Measurements from ENCODE around the gene DNM1.

Gene DNM1

GRCh38 chr9:128249908-128250838 lies 47.0 kb downstream of the DNM1 start:
- in situ Hi-C loops (cut with MboI; ENCODE audit: low sequenced_read_pairs) = no loop called here

DNA sequence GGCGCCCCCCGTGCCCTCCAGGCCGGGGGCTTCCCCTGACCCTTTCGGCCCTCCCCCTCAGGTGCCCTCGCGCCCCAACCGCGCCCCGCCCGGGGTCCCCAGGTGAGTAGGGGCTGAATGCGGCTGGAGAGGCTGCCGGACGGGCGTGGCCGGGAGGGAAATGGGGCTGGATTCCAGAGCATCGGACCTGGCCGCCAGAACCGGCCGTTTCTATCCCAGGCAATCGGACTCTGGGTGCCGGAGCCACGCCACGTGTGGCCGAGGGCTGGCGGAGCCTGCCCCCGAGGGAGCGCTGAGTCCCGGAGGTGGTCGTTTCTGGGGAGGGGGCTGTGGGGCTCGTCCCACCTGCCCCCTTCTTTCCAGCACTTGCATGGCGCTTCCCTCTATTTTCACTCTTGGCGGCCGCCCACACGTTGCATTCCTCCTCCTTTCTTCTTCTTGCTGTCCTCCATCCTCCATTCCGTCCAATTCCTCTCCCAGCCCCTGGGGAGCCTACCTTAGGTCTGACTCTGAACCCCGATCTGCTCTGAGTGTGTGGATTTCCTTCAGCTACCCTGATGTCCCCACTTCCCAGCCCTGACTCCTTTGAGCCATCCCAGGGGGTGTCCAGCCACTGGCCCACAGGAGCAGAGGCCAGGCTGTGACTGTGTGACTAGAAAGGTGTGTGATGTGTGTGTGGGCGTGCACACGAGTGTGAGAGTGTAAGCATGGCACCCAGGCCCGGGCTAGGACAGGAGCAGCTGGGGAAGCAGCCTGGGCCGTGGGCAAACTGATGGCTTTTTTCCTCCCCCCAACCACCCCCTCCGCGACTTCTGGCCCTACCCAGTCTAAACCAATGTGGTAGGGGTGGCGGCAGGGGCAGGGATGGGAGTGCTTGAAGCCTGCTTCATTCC lies 47.9 kb downstream of the DNM1 start:
- in situ Hi-C loops (cut with MboI; ENCODE audit: low sequenced_read_pairs) = no loop called here

DNA sequence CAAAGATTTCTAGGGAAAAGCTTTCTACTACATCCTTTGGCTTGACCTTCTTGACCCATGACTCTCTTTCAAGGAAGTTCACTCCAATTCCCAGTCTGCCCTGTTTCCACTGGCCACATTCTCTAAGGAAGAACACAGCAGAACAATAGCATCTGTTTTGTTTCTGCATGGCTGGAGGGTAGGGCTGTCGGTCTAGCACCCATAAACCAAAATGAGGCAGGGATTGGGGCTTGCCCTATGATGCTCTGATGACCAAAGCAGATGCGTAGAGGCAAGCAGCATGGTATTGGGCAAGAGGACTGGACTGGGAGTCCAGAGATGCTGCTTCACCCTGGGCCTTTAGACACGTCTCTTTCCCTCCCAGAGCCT lies 48.5 kb downstream of the DNM1 start:
- in situ Hi-C loops (cut with MboI; ENCODE audit: low sequenced_read_pairs) = no loop called here

DNA sequence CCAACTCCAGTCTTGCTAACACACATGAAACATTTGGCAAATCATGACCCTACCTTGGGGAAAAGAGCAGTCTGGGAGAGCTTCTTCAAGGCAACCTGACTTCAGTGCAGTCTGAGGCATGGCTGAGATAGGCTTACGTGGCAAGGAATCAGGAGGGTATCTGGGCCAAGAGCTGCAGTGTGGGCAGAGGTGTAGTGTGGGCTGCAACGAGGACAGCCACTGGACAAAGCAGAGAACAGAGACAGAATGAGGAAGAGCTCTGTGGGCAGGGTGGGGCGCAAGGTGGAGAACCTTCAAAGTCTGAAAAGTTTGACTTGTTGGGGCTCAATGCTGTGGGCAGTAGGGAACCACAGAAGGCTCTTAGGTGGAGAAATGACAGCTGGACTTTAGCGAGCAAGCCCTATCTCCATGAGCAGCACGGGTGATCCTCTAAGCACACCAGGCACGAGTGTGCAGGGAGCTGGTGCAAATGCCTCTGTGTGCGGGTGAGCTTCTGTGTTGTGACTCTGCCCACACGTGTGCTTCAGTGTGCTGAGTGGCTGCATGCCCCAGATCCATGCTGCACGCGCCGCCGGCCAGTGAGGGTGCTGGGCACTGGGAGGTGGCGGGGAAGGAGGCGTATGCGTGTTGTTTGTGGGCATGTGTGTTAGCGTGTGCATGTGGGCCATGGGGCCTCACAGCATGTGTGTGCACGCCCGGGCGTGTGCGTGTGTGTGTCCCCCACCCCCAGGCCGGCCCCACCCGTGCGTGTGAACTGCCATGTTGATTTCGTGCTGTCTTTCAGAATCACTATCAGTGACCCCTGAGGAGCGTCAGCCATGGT lies 49.3 kb downstream of the DNM1 start:
- in situ Hi-C loops (cut with MboI; ENCODE audit: low sequenced_read_pairs) = no loop called here

DNA sequence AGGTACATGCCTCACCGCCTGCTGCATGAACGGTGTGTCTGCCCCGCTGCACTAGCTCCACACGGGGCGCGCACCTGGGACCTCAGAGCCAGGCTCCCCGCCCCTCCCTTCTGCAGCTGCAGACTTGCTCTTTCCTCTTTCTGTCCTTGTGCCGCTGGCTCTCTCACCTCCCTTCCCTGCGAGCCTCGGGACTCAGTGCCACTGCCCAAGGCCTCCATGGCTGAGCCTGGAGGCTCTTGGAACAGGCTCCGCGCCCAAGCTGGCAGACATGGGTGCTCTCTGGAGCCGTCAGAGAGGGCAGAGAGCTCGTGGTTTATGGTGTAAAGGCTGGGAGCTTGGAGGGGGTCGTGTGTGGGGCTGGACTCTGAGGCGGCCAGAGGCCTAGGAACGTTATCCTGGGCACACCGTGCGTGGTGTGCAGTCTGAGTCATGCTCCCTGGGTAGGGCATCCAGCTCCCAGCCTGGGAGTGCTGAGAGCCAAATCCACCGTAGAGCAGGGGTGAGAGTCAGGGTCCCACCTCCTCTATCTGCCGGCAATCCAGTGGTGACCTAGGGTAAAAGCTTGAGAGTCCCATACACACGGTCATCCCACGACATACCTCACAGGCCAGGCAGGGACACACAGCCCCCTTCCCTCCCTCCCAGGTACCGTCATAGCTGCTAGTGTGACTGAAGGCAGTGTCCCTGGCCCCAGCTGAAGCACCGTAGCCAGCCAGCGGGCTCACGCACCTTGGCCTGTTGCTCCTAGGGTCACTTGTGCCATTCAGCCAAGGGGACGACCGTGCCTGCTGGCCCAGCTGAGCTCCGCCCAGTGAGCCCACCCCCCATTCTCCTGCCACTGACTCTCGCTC lies 50.2 kb downstream of the DNM1 start:
- in situ Hi-C loops (cut with MboI; ENCODE audit: low sequenced_read_pairs) = no loop called here

GRCh38 chr9:128253991-128254346 lies 50.8 kb downstream of the DNM1 start:
- in situ Hi-C loops (cut with MboI; ENCODE audit: low sequenced_read_pairs) = no loop called here

- in situ Hi-C loops (cut with MboI; ENCODE audit: low sequenced_read_pairs) = no loop called here
These were observed 51.2 kb downstream of the DNM1 start for GRCh38 chr9:128254362-128254761.

GRCh38 chr9:128254855-128255759 lies 51.9 kb downstream of the DNM1 start:
- in situ Hi-C loops (cut with MboI; ENCODE audit: low sequenced_read_pairs) = no loop called here

DNA sequence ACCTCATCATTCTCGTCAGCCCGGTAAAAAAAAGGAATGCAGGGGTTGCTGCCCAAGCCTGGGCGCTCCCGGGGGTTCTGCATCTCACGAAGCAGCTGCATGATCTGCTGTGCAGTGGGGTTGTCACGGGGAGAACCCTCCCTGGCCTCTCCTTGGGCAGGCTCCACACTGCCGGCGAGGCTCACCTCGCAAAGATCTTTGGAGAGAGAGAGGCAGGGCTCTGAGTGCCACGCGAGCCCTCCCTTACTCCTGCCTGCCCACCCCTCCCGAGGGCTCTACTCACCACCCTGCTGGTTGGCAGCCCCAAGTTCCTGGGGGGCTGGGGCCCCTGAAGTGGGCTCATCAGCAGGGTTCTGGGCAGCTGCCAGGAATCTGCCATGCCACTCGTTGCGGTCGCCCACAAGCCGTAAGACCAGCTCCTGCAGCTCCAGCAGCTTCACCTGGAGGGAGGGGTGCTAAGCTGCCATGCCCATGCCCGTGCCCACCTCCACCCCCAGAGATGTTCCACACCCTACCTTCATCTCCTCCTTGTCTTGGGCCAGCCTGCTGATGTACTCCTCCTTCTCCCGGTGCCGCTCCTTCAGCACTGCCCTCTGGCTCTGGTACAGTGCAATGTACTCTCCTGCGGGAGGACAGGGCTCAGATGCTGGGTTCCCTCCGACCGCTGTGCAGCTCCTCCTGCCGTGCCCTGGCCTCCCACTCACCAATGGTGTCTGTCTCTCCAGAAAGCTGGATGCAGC lies 54.1 kb downstream of the DNM1 start:
- in situ Hi-C loops (cut with MboI; ENCODE audit: low sequenced_read_pairs) = no loop called here

DNA sequence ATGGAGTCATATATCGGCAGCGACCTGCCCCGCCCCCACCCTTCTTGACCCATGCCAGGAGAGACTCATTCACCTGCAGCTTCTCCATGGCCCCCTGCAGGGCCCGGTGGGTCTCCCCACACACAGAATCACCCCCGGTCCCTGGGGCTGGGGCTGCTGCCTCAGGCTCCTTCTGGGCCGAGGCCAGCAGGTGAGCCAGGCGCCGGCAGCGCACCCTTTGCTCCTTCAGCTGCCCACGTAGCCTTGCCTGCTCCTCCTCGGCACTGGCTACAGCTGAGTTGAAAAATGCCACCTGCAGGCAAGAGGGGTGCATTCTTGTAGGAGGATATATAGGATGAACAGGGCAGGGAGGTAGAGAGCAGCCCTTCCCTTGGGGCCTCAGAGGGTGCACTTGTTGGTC lies 54.7 kb downstream of the DNM1 start:
- in situ Hi-C loops (cut with MboI; ENCODE audit: low sequenced_read_pairs) = no loop called here

DNA sequence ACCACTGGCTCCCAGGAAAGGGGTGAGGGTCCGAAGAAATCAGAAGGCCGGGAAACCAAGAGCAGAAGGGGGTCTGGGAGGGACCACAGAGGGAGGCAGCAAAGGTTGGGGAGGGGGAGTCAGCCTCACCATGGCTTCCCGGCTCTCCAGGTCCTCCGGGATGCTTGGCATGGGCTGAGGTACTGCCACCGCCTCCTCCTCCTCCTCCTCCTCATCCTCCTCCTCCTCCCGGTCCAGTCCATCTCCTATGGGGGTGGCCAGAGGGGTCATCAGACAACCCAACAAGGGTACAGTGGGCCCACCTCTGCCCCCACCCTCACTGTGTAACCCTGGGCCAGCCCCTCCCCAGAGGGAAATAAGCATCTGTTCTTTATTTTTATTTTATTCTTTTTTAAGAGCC lies 55.1 kb downstream of the DNM1 start:
- in situ Hi-C loops (cut with MboI; ENCODE audit: low sequenced_read_pairs) = no loop called here

GRCh38 chr9:128259156-128259555 lies 56.0 kb downstream of the DNM1 start:
- in situ Hi-C loops (cut with MboI; ENCODE audit: low sequenced_read_pairs) = no loop called here

GRCh38 chr9:128260340-128260739 lies 57.2 kb downstream of the DNM1 start:
- in situ Hi-C loops (cut with MboI; ENCODE audit: low sequenced_read_pairs) = no loop called here

GRCh38 chr9:128262687-128263086 lies 59.5 kb downstream of the DNM1 start:
- in situ Hi-C loops (cut with MboI; ENCODE audit: low sequenced_read_pairs) = no loop called here

GRCh38 chr9:128265348-128265847 lies 62.2 kb downstream of the DNM1 start:
- in situ Hi-C loops (cut with MboI; ENCODE audit: low sequenced_read_pairs) = no loop called here

DNA sequence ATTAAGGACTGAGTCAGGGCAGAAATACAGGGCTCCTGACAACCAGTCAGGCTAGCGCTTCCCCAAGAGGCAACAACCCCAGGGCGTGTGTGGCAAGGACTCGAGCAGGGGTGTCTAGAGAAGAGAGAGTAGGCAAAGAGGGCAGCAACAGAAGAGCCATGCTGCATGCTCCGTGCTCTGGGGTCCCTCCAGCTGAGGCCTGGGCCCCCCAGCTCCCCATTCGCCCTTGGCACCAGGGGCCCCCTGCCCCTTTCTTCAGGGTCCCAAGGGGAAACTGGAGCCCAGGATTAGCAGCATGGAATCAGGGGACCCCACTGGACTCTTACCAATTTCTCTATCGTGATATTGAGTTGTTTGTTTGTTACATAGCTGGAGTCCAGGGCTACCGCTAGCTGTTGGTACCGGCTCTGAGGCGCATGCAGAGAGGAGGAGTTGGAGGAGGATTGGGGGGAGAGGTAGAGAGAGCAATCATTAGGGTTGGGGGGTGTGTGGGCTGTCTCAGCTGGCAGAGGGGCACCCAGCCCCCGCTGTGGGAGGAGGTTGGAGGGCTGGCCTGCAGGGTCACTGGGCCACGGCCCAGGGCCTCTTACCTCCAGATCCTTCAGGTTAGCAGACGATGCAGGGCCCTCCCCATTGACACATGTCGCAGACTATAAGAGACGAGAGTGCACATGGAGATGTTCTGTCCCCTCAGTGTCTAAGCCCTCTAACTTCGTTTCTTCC lies 63.9 kb downstream of the DNM1 start:
- in situ Hi-C loops (cut with MboI; ENCODE audit: low sequenced_read_pairs) = no loop called here

- in situ Hi-C loops (cut with MboI; ENCODE audit: low sequenced_read_pairs) = no loop called here
These were observed 67.9 kb downstream of the DNM1 start for GRCh38 chr9:128271112-128271511.

DNA sequence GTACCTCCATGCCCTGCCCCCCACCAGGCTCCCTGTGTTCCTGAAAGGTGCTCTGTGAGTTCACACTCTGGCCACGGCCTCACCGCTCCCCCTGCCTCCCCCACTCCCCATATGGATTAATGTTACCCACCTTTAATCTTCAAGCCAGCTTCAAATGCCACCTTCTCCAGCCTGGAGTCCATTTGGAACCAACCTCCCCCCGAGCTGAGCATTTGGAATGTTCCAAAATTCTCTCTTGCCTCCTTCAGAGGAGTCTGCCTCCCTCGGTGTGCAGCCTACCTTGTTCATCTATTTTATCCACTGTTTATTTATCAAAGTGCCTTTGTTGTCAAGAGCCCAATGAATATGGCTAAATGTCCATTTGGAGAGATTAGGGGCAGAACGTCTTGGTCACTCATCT lies 68.3 kb downstream of the DNM1 start:
- in situ Hi-C loops (cut with MboI; ENCODE audit: low sequenced_read_pairs) = no loop called here
